Thyroid gland (tissue), 4 donors: ENCODE results near the gene CHMP6. TPM values are rescaled to one million over a fixed set of nuclear protein-coding genes. Genes with fewer than 3 reads are reported as not detected.

Source experiments
- DNase-seq, 2 donors: peaks; one replicate each; pipeline ENCODE4 v3.0.0-alpha.2; 2019
- H3K27ac ChIP-seq, 3 donors: fragments of 200-600 bp; sonication (generic); 1 replicate in 2 of 3; 2 replicates in 1 of 3; pipeline ENCODE4 v1.5.1; 2016 to 2019; ENCODE audit warnings: mild to moderate bottlenecking in 1 of 3, moderate library complexity in 1 of 3
- H3K27me3 ChIP-seq: fragments of 200-600 bp; sonication (generic); one replicate; pipeline ENCODE4 v1.5.1; 2019
- H3K36me3 ChIP-seq, 2 donors: fragments of 200-600 bp; sonication (generic); one replicate each; pipeline ENCODE4 v1.5.1; 2016 to 2019
- H3K4me1 ChIP-seq, 2 donors: fragments of 200-600 bp; sonication (generic); one replicate each; pipeline ENCODE4 v1.5.1; 2017 to 2019
- H3K4me3 ChIP-seq, 3 donors: fragments of 200-600 bp; sonication (generic); replicated peaks in 1 of 3; 1 replicate in 2 of 3; 2 replicates in 1 of 3; pipeline ENCODE4 v1.5.1; 2016; ENCODE audit warnings: mild to moderate bottlenecking in 1 of 3
- H3K9me3 ChIP-seq: fragments of 200-600 bp; sonication (generic); one replicate; pipeline ENCODE4 v1.5.1; 2017
- CTCF ChIP-seq, 6 experiments: fragments of 200-600 bp in 3 of 6; fragments of 450-650 bp in 3 of 6; sonication (generic) in 3 of 6; IDR thresholded peaks; one replicate each; pipeline ENCODE4 v1.5.1; 2016 to 2019; ENCODE audit warnings: antibody characterized with exemption in 6 of 6, mild to moderate bottlenecking in 2 of 6, inconsistent platforms in 1 of 6, moderate library complexity in 1 of 6
- POLR2A ChIP-seq, 2 donors: fragments of 450-650 bp; IDR thresholded peaks; one replicate each; pipeline ENCODE4 v1.6.1; 2017; ENCODE audit warnings: antibody characterized with exemption in 2 of 2, mild to moderate bottlenecking in 2 of 2, moderate library complexity in 1 of 2
- WGBS, 2 donors: methylation state at CpG; one replicate each; pipeline ENCODE4 v1.1.5; 2017; 5-methylcytosine and 5-hydroxymethylcytosine counted together
- intact Hi-C: fragments of 100-400 bp; cut with DNase I; formaldehyde crosslinking; loops from one replicate; pipeline ENCODE4 v1.15.1; 2023
- total RNA-seq, 4 donors: library from RNA; depleted of rRNA; stranded (reverse); fragments of >200 nt; gene quantifications; one replicate each; pipeline ENCODE4 v1.2.3, GENCODE V29; 2016

The CHMP6 gene
- total RNA-seq, 4 donors from 2014 or later, result 19.5 to 37.8 (median 27.8) TPM

DNA sequence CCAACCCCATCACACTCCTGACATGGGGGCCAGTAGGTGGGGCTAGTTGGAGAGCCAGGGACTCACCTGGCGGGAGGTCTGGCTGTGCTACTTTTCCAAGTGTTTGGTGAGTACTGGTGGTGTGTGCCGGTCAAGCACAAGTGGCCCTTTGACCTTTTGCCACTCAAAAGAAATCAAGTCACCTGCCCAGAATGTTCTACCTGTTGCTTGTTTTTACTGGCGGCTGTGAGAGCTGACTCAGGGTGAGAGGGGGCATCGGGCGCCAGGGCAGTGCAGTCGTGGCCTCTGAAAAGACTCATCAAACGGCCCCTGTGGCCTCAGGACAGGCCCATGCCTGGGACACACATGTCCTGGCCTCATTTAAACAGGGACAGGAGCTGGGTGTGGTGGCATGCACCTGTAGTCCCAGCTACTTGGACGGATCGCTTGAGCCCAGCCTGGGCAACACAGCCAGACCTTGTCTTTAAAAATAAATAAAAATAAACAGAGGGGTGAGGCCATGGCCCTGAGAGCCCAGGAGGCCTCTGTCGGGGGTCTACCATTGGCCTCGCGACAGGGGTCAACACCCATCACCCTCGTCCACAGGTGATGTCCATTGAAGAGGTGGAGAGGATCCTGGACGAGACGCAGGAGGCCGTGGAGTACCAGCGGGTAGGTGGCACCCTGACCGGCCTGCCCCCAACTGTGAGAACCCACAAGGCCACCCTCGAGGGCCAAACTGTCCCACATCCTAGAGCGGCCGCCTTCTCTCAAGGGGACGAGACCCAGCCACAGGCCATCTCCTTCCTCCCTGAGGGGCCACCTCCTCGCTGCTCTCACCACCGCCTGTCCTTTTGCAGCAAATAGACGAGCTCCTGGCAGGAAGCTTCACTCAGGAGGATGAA lies 5.0 kb downstream of the CHMP6 start:
- DNase-seq, result no peak
- Histone ChIP-seq H3K27ac (no peak overlapping the region), H3K4me1 (peaks cover 0 to 12% of the 10 kb centered on the region in 2 donors), H3K27me3 (no peaks in the 10 kb centered on the region), H3K36me3 (peaks cover 53% of the 10 kb centered on the region in 2 donors), H3K9me3 (no peaks in the 10 kb centered on the region), H3K4me3 (no peak overlapping the region)
- WGBS, 2 donors, result 94 to 98% methylated on average over 13 to 21 of the region's 25 CpGs
- intact Hi-C loops, result no loop called here
- TF ChIP-seq POLR2A (IDR thresholded peaks at IDR 0.05) (no peak), CTCF (IDR thresholded peaks at IDR 0.05) (no peak)

- 94 to 100% methylated on average over 2 to 31 of the region's 32 CpGs for WGBS, 2 donors
- H3K27me3 ChIP-seq, result no peaks in the 10 kb centered on the region
- no peak overlapping the region for H3K4me3 ChIP-seq
- TF ChIP-seq CTCF (IDR thresholded peaks at IDR 0.05) (no peak), POLR2A (IDR thresholded peaks at IDR 0.05) (no peak)
- no peaks in the 10 kb centered on the region for H3K9me3 ChIP-seq
- H3K4me1 ChIP-seq, result peaks cover 5 to 20% of the 10 kb centered on the region in 2 donors
- intact Hi-C loops, result no loop called here
- no peak for DNase-seq
- no peak overlapping the region for H3K27ac ChIP-seq
- peaks cover 53% of the 10 kb centered on the region in 2 donors for H3K36me3 ChIP-seq
These were observed 5.9 kb downstream of the CHMP6 start for GRCh38 chr17:80997424-80998117.

DNA sequence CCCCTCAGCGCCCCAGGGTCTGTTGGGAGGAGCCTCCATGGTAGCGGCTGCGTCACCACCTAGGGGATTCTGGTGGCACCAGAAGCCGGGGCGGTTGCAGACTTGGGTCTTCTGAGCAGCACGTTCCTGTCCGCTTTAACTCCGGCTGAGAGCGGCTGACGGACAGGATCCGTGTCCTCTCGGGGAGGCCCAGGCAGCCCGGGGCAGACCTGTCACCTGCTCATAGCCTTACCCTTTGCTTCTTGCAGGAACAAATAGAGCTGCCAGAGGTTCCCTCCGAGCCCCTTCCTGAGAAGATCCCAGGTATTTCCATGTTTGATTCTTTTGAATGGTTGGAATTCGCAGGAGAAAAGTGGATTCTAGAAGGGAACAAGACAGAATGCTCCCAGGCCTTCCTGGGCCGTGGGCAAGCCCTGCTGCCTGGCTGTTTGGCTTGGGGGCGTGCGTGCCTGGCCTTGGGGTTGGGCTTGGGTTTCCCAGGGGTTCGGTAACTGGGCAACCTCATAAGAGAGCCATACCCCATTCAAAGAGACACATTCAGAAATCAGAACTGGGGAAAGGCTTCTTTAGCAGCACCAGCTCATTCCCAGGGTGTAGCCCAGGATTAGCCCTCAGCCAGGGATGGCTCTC lies 6.6 kb downstream of the CHMP6 start:
- Histone ChIP-seq H3K27me3 (no peaks in the 10 kb centered on the region), H3K4me1 (peaks cover 5 to 14% of the 10 kb centered on the region in 2 donors), H3K4me3 (no peak overlapping the region), H3K9me3 (no peaks in the 10 kb centered on the region), H3K27ac (no peak overlapping the region), H3K36me3 (peaks cover 53% of the 10 kb centered on the region in 2 donors)
- WGBS, 2 donors, result 95 to 97% methylated on average over 6 to 17 of the region's 19 CpGs
- intact Hi-C loops, result no loop called here
- no peak for DNase-seq
- no peak for TF ChIP-seq POLR2A (IDR thresholded peaks at IDR 0.05)
- no peak for TF ChIP-seq CTCF (IDR thresholded peaks at IDR 0.05)

- Histone ChIP-seq H3K27ac (no peak overlapping the region), H3K36me3 (peaks cover 53% of the 10 kb centered on the region in 2 donors), H3K27me3 (no peaks in the 10 kb centered on the region), H3K4me1 (peaks cover 5 to 16% of the 10 kb centered on the region in 2 donors), H3K9me3 (no peaks in the 10 kb centered on the region), H3K4me3 (no peak overlapping the region)
- intact Hi-C loops, result no loop called here
- TF ChIP-seq CTCF (IDR thresholded peaks at IDR 0.05), result no peak
- TF ChIP-seq POLR2A (IDR thresholded peaks at IDR 0.05), result no peak
- 92% methylated on average over 30 to 35 of the region's 39 CpGs for WGBS, 2 donors
- no peak for DNase-seq
These were observed 7.3 kb downstream of the CHMP6 start for GRCh38 chr17:80998748-80999535.
